GM12878 (cell line): ENCODE results near the gene GPC2. TPM values are rescaled to one million over a fixed set of nuclear protein-coding genes. Genes with fewer than 3 reads are reported as not detected.
A peak's percentile ranks its signal among the peaks of the same experiment; 100 is the strongest.

ENCODE experiments used
- ATAC-seq: fragments of 200-7000 bp; cut with Tn5 transposase; 3 replicates; pipeline ENCODE4 v1.9.1; 2020; ENCODE audit warnings: mild to moderate bottlenecking, moderate library complexity
- BruUV-seq: library from RNA; stranded (reverse); fragments of 400-500 nt; replicated peaks from 2 replicates; lab custom pipeline; 2021; lab: Mats Ljungman, UMichigan
- CTCF ChIA-PET: fragments of 300-600 bp; sonication (Branson Sonifier 250); formaldehyde crosslinking; extraction: SDS; loops from one replicate; lab custom pipeline; 2021; ENCODE audit warnings: inconsistent platforms; lab: Yijun Ruan, JAX
- POLR2A ChIA-PET: fragments of 350-600 bp; formaldehyde crosslinking; extraction: SDS; loops from one replicate; lab custom pipeline; 2021; ENCODE audit warnings: inconsistent platforms; lab: Charles Lee
- RAD21 ChIA-PET: fragments of 300-600 bp; sonication (Branson Sonifier 250); formaldehyde crosslinking; loops from one replicate; lab custom pipeline; 2023; ENCODE audit warnings: antibody characterized with exemption; ENCODE audit not compliant: unreplicated experiment; lab: Charles Lee
- SMC1A ChIA-PET: fragments of 300-600 bp; sonication (Branson Sonifier 250); formaldehyde crosslinking; loops from one replicate; lab custom pipeline; 2023; ENCODE audit not compliant: unreplicated experiment, uncharacterized antibody; lab: Charles Lee
- DNase-seq: peaks from one replicate; pipeline ENCODE4 v3.0.0-alpha.2; 2011; ENCODE audit warnings: low read depth, low spot score
- FAIRE-seq: peaks from 3 replicates; lab custom pipeline; 2011; peaks lifted over from hg19 to GRCh38; lab: Jason Lieb, UNC
- H2AFZ ChIP-seq: 2 replicates; pipeline ENCODE4 v1.6.0; 2011; ENCODE audit warnings: low read depth, low read length, control low read depth; ENCODE audit not compliant: control insufficient read depth
- H3K27ac ChIP-seq: 2 replicates; pipeline ENCODE4 v1.5.1; 2011; ENCODE audit warnings: control low read depth; ENCODE audit not compliant: control insufficient read depth, insufficient read depth
- H3K27me3 ChIP-seq, 2 experiments: replicated peaks in 1 of 2; 2 replicates each; pipeline versions ENCODE4 v1.6.0 to v1.6.1; 2011; ENCODE audit warnings: low read length in 1 of 2; ENCODE audit not compliant: control insufficient read depth in 2 of 2, insufficient read depth in 2 of 2
- H3K36me3 ChIP-seq, 2 experiments: 2 replicates each; pipeline ENCODE4 v1.5.1; 2011; ENCODE audit warnings: low read length in 1 of 2; ENCODE audit not compliant: control insufficient read depth in 2 of 2, insufficient read depth in 2 of 2
- H3K4me1 ChIP-seq: 2 replicates; pipeline ENCODE4 v1.6.1; 2011; ENCODE audit warnings: mild to moderate bottlenecking, low read length, moderate library complexity, mixed read lengths; ENCODE audit not compliant: control insufficient read depth, insufficient read depth
- H3K4me2 ChIP-seq: 2 replicates; pipeline ENCODE4 v1.6.0; 2011; ENCODE audit warnings: control low read depth; ENCODE audit not compliant: control insufficient read depth, insufficient read depth
- H3K4me3 ChIP-seq: fragments of 200-600 bp; sonication (generic); 2 replicates; pipeline ENCODE4 v1.5.1; 2016
- H3K79me2 ChIP-seq: 2 replicates; pipeline ENCODE4 v1.6.0; 2011; ENCODE audit warnings: low read length; ENCODE audit not compliant: control insufficient read depth, insufficient read depth
- H3K9ac ChIP-seq: 2 replicates; pipeline ENCODE4 v1.8.0; 2011; ENCODE audit warnings: low read length, control low read depth, mixed read lengths; ENCODE audit not compliant: control insufficient read depth, insufficient read depth
- H3K9me3 ChIP-seq: replicated peaks from 3 replicates; pipeline ENCODE4 v1.5.1; 2011; ENCODE audit warnings: mild to moderate bottlenecking, low read length; ENCODE audit not compliant: control insufficient read depth, insufficient read depth
- H4K20me1 ChIP-seq: 2 replicates; pipeline ENCODE4 v1.6.0; 2011; ENCODE audit not compliant: control insufficient read depth, insufficient read depth
- BHLHE40 ChIP-seq, 2 experiments: fragments of 450-650 bp in 1 of 2; IDR thresholded peaks; 2 replicates each; pipeline ENCODE4 v1.6.1; 2011 to 2017; ENCODE audit warnings: low read depth in 2 of 2, borderline replicate concordance in 1 of 2, improper control_type of control experiment in 1 of 2, low read length in 1 of 2, mild to moderate bottlenecking in 1 of 2
- BMI1 ChIP-seq: fragments of 450-650 bp; IDR thresholded peaks from 2 replicates; pipeline ENCODE4 v1.6.1; 2016; ENCODE audit warnings: mild to moderate bottlenecking, moderate library complexity, borderline replicate concordance
- EGR1 ChIP-seq, 2 experiments: IDR thresholded peaks; 1 replicate in 1 of 2; 2 replicates in 1 of 2; pipeline ENCODE4 v1.6.1; 2011 to 2012; ENCODE audit warnings: low read depth in 2 of 2, low read length in 2 of 2, borderline replicate concordance in 1 of 2, mild to moderate bottlenecking in 1 of 2, moderate library complexity in 1 of 2
- ESRRA ChIP-seq: IDR thresholded peaks from 2 replicates; pipeline ENCODE4 v1.6.1; 2012; ENCODE audit warnings: mild to moderate bottlenecking, low read length, improper control_type of control experiment
- IRF3 ChIP-seq: fragments of 450-650 bp; IDR thresholded peaks from 2 replicates; pipeline ENCODE4 v1.6.1; 2014; ENCODE audit warnings: mild to moderate bottlenecking
- IRF4 ChIP-seq: IDR thresholded peaks from 2 replicates; pipeline ENCODE4 v1.6.1; 2011; ENCODE audit warnings: low read depth, low read length
- LARP7 ChIP-seq: fragments of 450-650 bp; IDR thresholded peaks from 2 replicates; pipeline ENCODE4 v1.6.1; 2017; ENCODE audit warnings: mild to moderate bottlenecking
- MXI1 ChIP-seq: fragments of 150-350 bp; IDR thresholded peaks from 2 replicates; pipeline ENCODE4 v1.6.1; 2011; ENCODE audit warnings: low read depth, mild to moderate bottlenecking, inconsistent platforms, low read length, improper control_type of control experiment
- PRDM15 ChIP-seq: fragments of 450-650 bp; formaldehyde crosslinking; IDR thresholded peaks from 2 replicates; pipeline ENCODE4 v1.4.0; 2020; ENCODE audit warnings: mild to moderate bottlenecking, moderate library complexity
- SMC3 ChIP-seq: IDR thresholded peaks from 2 replicates; pipeline ENCODE4 v1.6.1; 2011; ENCODE audit warnings: low read length, improper control_type of control experiment, borderline replicate concordance
- SREBF2 ChIP-seq: IDR thresholded peaks from 2 replicates; pipeline ENCODE4 v1.6.1; 2012; ENCODE audit warnings: mild to moderate bottlenecking, low read length
- ZNF592 ChIP-seq: fragments of 450-650 bp; IDR thresholded peaks from 2 replicates; pipeline ENCODE4 v1.6.1; 2017; ENCODE audit warnings: mild to moderate bottlenecking, moderate library complexity
- WGBS: methylation state at CpG from one replicate; pipeline ENCODE4 v1.1.6; 2016; ENCODE audit warnings: low lambda C conversion rate; ENCODE audit not compliant: insufficient replicate concordance, insufficient coverage; ENCODE audit errors: missing lambda C conversion rate; 5-methylcytosine and 5-hydroxymethylcytosine counted together
- in situ Hi-C: fragments of 300-500 bp; cut with MboI; formaldehyde crosslinking; loops from 9 replicates; pipeline ENCODE4 v1.14.3; 2018; ENCODE audit warnings: mixed read lengths
- intact Hi-C: fragments of 100-400 bp; cut with micrococcal nuclease; formaldehyde crosslinking; loops from one replicate; pipeline ENCODE4 v1.14.2; 2022; ENCODE audit not compliant: unreplicated experiment
- polyA plus RNA-seq, 11 experiments: library from polyadenylated mRNA; depleted of rRNA in 4 of 11; unstranded in 6 of 11; stranded (reverse) in 5 of 11; fragments of >200 nt; fragmentation: Nextera tagmentation in 4 of 11; fragmentation: Illumina TruSeq in 1 of 11; extraction: Ambion mirVana in 4 of 11; extraction: Trizol in 1 of 11; gene quantifications; 1 replicate in 1 of 11; 2 replicates in 10 of 11; pipeline versions ENCODE4 v1.2.1 to v1.2.3, GENCODE V29; 2011 to 2016; ENCODE audit warnings: inconsistent platforms in 2 of 11, missing spikeins in 2 of 11, low read depth in 1 of 11
- total RNA-seq, 4 experiments: library from RNA; depleted of rRNA in 3 of 4; stranded (reverse); fragments of >200 nt in 3 of 4; fragmentation: Illumina TruSeq in 1 of 4; extraction: Trizol in 1 of 4; gene quantifications; 2 replicates each; pipeline versions ENCODE4 v1.2.1 to v1.2.3, GENCODE V29; 2013 to 2021

GPC2 gene
- total and polyA plus RNA-seq, 10 of the 15 experiments (the other 5 are each of a cell fraction or from before 2014, with no cell fraction given), result 0.19 to 6.3 (median 0.77) TPM

GRCh38 chr7:100126931-100127865 is 50.0 kb downstream of the GPC2 start, which contains the start of gene MBLAC1:
Gene MBLAC1 (plus strand): TSS chr7:100126967. CDS start chr7:100127396, 429 bp downstream.
- ChIA-PET CTCF (interaction anchor here (0.7 to 7.9 kb wide), 7 partner anchors 11 to 218 kb away, joined by 3 to 107 read pairs (median 6); partner anchors contain the start of gene PVRIG), RAD21 (interaction anchor here (0.6 to 4.3 kb wide), 5 partner anchors 26 to 212 kb away, joined by 3 to 24 read pairs (median 5); partner anchors contain the start of genes AP4M1 and MCM7), POLR2A (interaction anchor here (0.5 to 2.3 kb wide), 6 partner anchors 26 to 302 kb away, joined by 3 to 18 read pairs (median 4); partner anchors contain the start of genes AP4M1, COPS6, MCM7 and MEPCE), SMC1A (interaction anchor here (1.1 to 2.0 kb wide), 3 partner anchors 11 to 208 kb away, joined by 3 to 12 read pairs (median 3); partner anchors contain the start of gene TRIM4)
- Histone ChIP-seq H3K4me2 (peak within 1 kb of the TSS; percentile 81), H3K4me3 (peak within 1 kb of the TSS; percentile 75), H3K27ac (peak within 1 kb of the TSS; percentile 99), H3K4me1 (peaks cover 17% of the 10 kb centered on the region), H3K9ac (peak within 1 kb of the TSS; percentile 87), H3K79me2 (peaks cover 13% of the 10 kb centered on the region), H4K20me1 (no peaks in the 10 kb centered on the region), H3K9me3 (no peaks in the 10 kb centered on the region), H2AFZ (peak within 1 kb of the TSS; percentile 98), H3K27me3 (no peaks in the 10 kb centered on the region), H3K36me3 (no peaks in the 10 kb centered on the region; a peak in 1 of 4 replicates)
- ATAC-seq, result peak; percentile 84
- peak; percentile 68 for DNase-seq
- BruUV-seq, result no TSS peak
- FAIRE-seq, result no peak
- intact Hi-C loops, result loop anchor here (1.0 to 5.0 kb wide), 4 partner anchors 26 to 150 kb away; partner anchors contain the start of genes AP4M1, AZGP1 and MCM7
- in situ Hi-C loops, result no loop called here
- WGBS, result under 1% methylated on average over 74 of the region's 85 CpGs
- TF ChIP-seq EGR1 (IDR thresholded peaks at IDR 0.05; ENCODE audit: borderline replicate concordance in 1 of 2, low read depth in 2 of 2, low read length in 2 of 2) (peak in 1 of 2 experiments; percentile 28; a peak in 1 of 3 replicates), MXI1 (0 out of 2 replicates have a peak, but pooled peaks have one; percentile 25), IRF3 (no peak), SREBF2 (no peak), BHLHE40 (IDR thresholded peaks at IDR 0.05; ENCODE audit: borderline replicate concordance in 1 of 2, low read depth in 2 of 2, low read length in 1 of 2) (peak; percentile 94 to 95), IRF4 (no peak), ZNF592 (no peak), BMI1 (no peak), ESRRA (no peak), PRDM15 (CRISPR knock-in tag) (no peak), SMC3 (no peak), LARP7 (peak; percentile 89)
